NCI-H2171 treated with DMSO at 0.1 percent for 48 hours (cell line): Measurements from ENCODE around the gene PRR23E.

ENCODE experiments used
- DNase-seq: peaks from one replicate; lab custom pipeline; 2025; lab: John Stamatoyannopoulos, UW

The PRR23E gene, protein sequence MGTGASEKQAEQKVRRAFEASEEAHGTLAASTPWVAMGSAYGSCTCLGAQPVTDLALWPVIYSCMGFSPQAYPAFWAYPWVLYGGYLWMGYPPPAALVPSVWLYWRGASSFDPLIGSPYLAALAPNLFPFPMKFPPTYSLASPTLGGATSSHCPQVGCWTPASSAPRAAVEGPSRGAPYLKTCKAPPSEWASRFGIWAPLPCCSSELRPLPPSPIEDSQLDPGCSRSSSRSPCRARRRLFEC

DNA sequence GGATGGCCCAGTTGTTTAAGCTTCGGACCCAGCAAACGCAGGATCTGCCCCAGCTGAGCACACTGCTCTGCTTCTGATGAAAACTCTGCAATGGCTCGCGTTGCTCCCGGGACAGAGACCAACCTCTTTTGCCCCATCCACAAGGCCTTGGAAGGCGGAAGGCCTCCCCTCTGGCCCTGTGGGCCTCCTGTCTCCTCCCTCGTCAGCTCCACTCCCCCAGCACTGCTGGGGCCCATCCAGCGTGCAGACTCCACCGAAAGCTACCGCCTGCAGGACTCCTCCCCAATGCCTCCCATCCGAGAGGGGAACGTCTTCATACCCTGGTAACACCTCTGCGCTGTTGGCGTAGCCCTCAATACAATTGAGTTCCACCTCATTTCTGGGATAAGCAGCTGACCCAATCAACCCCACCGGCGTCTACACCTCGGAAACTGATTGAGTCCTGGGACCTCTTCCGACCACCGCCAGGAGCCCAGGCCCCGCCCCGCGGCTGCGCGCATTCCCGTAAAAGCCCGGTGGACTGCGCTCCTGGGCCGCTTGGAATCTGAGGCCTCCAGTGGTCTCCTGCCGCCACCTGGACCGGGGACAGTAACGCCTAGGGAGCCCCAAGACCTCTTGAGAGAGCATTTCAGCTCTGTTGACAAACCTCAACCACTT lies at the start of gene PRR23E:
PRR23E (plus strand) TSS at position 556 of the 657 bp plus-strand sequence. CDS start 3,555 bp downstream, outside the sequence.
- DNase-seq = no peak

DNA sequence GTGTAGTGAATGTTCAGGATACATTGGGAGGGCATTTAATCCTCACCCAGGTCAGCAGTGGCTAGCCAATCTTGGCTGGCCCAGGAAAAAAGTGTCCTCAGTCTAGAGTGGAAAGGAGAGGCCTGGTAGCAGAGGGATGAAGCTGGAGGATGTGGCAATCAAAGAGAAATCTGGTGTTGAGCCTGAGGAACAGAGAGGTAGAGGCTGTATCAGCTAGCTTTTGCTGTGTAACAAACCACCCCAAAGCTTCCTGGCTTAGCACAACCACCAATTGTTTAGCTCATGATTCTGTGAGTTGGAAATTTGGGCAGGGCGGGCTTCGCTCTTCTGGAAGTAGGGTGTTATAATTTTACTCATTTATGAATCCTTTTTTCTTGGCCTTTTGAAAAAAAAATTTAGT lies 49.8 kb upstream of the PRR23E start:
- DNase-seq = no peak

DNA sequence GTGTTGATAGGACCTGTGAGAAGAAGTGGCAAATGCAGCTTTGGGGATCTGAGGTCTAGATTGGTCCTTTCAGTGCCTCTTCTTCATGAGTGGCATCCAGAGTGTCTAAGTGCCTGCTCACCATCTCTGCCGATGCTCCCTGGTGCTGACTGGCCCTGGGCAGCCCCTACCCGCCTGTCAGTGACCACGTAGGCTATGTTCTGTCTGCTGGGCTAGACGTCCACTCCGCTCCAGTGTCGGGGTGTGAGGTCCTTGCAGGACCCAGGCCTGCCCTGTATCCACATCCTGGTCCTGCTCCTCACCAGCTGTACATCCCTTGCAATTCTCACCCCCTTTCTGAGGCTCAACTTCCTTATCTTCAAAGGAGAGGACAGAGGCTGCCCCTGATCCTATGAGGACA lies 48.3 kb upstream of the PRR23E start:
- no peak for DNase-seq

DNA sequence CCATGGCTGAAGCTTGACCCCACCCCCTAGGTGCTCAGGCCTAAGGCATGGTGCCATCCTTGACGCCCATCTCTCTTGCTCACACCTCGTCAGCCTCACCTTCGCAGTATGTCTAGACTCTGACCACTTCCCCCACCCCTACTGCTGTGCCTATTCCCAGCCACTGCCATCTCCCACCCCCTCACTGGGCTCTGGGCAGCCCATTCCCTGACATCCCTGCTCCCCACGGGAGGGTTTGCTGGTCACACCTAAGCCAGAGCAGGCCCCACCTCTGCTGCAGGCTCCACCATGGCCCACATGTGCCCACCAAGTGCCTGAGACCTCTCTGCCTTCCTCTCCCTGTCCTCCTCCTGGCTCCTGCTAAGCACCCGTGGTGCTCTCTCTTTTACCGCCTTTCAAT lies 47.7 kb upstream of the PRR23E start:
- DNase-seq = no peak

GRCh38 chr3:127147291-127147885 lies 45.5 kb upstream of the PRR23E start:
- DNase-seq = no peak

- DNase-seq = no peak
These were observed 43.2 kb upstream of the PRR23E start for GRCh38 chr3:127149621-127150310.

DNA sequence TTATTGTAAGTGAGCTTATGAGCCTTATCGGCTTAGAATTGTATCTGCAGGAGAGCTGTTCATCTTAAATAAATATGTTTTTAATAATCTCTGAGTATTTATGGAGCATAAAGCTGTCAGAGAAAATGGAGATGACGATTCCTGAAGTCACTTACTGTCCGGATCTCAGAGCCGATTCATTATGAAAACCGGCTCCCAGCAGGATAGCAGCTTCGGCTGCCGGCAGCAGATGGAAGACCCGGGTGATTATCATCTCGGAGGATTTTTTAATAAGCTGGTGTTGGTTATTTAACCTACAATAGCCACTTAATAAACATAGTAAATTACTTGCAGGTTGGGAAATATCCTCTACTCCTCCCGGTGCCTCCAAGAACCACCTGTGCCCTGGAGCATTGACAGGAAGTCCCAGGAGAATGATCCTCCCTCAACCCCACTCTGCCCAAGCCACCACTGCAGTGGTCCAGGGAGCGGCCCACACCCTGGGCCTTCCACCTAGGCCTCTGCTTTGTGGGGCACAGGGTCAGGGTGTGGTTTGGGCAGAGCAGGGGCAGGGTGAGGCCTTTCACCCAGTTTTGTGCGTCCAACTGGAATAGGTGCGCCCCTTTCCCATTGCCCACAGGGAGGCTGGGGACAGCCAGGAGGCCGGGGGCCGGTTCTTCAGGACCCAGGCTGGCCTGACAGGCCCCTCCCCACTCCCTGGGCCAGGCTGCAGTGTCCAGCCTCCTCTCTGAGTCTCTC lies 42.2 kb upstream of the PRR23E start:
- DNase-seq = peak; percentile 57

GRCh38 chr3:127151251-127151564 lies 41.7 kb upstream of the PRR23E start:
- peak; percentile 19 for DNase-seq

GRCh38 chr3:127151992-127152650 lies 40.8 kb upstream of the PRR23E start:
- DNase-seq = no peak

GRCh38 chr3:127152684-127153505 lies 40.0 kb upstream of the PRR23E start:
- DNase-seq = peak; percentile 69

GRCh38 chr3:127153506-127153815 lies 39.5 kb upstream of the PRR23E start:
- DNase-seq = no peak

- peak; percentile 77 for DNase-seq
These were observed 36.4 kb upstream of the PRR23E start for GRCh38 chr3:127156338-127157050.

GRCh38 chr3:127157171-127157828 lies 35.6 kb upstream of the PRR23E start:
- DNase-seq = peak; percentile 90

DNA sequence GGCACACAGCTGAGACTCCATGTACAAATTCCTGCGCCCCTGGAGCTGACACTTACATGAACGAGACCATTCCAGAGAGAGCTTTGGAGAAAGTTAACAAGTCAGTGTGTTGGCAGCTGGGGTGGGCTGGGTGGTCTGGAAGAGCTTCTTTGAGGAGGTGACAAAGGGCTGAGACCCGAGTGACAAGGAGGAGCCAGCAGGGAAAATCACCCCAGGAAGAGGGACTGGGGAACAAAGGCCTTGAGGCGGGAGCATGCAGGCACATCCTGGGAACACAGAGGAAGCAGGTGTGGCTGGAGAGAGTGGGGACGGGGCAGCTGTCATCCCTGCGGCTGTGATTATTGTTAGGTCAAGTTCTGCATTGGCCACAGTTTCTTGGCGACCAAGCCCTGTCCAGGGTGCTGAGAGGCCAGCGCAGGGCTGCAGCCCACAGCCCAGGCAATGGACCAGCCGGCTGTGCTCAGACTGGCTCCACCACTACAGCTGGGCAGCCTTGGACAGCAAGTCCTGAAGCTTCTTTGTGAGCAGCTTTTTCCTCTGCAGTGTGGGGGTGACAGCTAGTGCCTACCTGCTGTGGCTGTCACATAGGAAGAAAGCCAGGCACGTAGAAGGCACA lies 34.2 kb upstream of the PRR23E start:
- DNase-seq = peak; percentile 41

DNA sequence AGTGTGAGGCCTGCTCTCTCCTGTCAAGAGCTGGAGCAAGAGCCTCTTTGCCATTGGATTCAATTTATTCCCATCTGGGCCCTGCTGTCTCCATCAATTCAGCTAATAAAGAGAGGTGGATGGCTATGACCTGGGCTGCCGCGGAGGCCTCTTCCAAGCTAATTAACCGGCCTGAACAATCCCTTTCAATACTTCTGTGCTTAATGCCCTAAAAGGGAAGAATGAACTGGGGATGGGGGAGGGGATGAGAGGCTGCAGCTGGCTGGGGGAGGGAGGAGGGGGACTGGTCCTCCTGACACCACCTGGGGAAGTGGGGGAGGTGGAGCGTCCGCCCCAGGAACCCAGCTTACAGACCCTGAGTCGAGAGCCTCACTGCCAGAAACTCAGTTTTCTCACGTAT lies 33.4 kb upstream of the PRR23E start:
- peak; percentile 84 for DNase-seq

DNA sequence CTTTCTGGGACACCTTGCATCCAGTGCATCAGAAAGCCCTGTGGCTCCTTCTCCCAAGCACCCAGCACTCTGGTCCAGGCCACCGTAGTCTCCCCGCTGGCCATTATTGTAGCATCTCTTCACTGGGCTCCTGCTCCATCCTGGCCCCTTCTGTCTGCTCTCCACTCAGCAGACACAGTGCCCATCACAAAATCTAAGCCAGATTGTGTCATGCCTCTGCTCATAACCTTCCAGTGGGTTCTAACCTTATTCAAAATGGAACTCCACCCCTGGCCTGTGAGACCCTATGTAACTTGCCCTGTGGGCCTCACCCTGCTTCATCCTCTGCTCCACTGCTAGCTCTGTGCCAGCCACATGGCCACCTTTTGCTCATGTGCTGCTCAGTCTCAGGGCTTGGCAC lies 31.7 kb upstream of the PRR23E start:
- DNase-seq = no peak

DNA sequence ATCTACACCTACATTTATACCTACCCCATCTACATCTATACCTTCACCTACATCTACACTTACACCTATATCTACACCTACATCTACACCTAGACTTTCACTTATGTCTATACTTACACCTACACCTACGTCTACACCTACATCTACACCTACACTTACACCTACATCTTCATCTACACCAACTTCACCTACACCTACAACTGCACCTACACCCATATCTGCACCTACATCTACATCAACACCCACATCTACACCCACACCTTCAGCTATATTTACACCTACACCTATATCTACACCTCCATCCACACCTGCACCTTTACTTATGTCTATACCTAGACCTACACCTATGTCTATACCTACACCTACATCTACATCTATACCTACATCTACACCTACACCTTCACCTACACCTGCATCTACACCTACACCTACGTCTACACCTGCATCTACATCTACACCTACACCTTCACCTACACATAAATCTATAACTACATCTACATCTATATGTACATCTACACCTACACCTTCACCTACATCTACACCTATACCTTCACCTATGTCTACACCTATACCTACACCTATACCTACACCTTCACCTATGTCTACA lies 30.9 kb upstream of the PRR23E start:
- DNase-seq = no peak

DNA sequence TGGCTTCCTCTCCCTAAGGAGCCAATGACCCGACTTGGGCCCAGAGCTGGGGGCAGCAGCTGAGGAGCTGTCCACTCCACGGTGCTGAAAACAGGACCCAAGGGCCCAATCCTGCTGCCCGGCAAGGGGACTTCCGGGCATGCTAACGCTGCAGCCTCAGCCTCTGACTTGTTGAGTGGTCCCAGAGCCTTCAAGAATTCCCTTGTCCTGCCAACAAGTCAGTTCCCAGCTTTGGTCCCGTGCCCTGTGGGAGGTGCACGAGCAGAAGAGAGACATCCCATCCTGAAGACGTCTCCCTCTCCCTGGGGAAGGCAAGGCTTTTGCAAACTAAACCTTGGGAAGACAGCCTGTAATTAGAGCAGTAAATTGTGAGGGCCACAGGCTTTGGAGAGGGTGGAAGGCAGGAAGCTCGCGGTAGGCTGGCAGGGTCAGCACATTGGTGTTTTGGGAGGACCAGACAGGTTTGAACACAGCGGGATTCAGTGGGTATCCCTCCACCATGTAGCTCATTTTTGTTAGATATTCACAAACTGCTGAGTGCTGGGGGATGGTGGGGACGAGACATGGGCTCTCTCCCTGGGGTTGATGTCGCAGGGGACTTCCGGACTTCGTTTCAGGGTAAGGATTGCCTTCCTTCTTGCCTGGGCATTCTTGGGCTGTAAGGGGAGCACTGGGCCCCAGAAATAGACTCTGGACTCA lies 29.8 kb upstream of the PRR23E start:
- no peak for DNase-seq
